HG03575 (cell line): Measurements from ENCODE around the gene ZNF45.
"Not testable (repeated sequence)": the region's sequence is repeated elsewhere in the genome, so short reads cannot be mapped to it uniquely, and the experiment has no call there.

ENCODE experiments used
- ATAC-seq: cut with Tn5 transposase; IDR thresholded peaks from one replicate; pipeline ENCODE4 v1.9.1; 2021; ENCODE audit not compliant: unreplicated experiment, insufficient number of reproducible peaks, low FRiP score; ENCODE audit errors: extremely low read depth

ZNF45 gene

GRCh38 chr19:43923875-43924274 is 11.2 kb downstream of the ZNF45 start:
- ATAC-seq: no peak

GRCh38 chr19:43914051-43914450 is 21.0 kb downstream of the ZNF45 start:
- ATAC-seq: no peak

DNA sequence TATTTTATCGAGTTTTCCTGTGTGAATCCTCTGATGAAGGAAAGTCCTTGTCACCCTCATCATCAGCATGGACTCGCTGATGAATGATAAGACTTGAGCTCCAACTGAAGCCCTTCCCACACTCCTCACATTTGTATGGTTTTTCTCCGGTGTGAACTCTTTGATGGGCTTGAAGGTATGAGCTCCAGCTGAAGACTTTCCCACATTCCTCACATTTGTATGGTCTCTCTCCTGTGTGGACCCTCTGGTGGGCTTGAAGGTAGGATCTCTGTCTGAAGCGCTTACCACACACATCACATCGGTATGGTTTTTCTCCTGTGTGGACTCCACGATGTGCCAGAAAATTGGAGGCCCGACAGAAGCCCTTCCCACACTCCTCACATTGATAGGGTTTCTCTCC is 21.7 kb downstream of the ZNF45 start:
- ATAC-seq: no peak

GRCh38 chr19:43910884-43911283 is 24.2 kb downstream of the ZNF45 start:
- no peak for ATAC-seq

GRCh38 chr19:43908659-43909058 is 26.4 kb downstream of the ZNF45 start:
- no peak for ATAC-seq

GRCh38 chr19:43906774-43907173 is 28.3 kb downstream of the ZNF45 start:
- ATAC-seq: no peak

DNA sequence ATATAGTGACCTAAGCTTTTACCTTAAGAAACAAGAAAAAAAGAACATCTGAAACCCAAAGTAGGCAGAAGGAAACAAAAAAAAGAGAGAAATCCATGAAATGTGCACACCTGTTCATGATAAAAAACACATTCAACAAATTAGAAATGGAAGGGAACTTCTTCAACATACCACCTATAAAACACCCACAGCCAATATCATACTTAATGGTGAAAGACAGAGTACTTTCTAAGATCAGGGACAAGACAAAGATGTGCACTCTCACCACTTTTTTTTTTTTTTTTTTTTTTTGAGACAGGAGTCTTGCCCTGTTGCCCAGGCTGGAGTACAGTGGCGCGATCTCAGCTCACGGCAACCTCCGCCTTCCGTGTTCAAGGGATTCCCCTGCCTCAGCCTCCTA is 29.2 kb downstream of the ZNF45 start:
- ATAC-seq: no peak

- no peak for ATAC-seq
Observed at GRCh38 chr19:43902399-43902798, 32.7 kb downstream of the ZNF45 start.

GRCh38 chr19:43901395-43902390 is 33.4 kb downstream of the ZNF45 start:
- no peak for ATAC-seq

GRCh38 chr19:43895727-43896308 is 39.3 kb downstream of the ZNF45 start:
- no peak for ATAC-seq

- ATAC-seq: no peak
Observed at GRCh38 chr19:43883864-43884263, 51.2 kb downstream of the ZNF45 start, which contains the start of gene ZNF404. Gene ZNF404 (minus strand): TSS chr19:43883964.

DNA sequence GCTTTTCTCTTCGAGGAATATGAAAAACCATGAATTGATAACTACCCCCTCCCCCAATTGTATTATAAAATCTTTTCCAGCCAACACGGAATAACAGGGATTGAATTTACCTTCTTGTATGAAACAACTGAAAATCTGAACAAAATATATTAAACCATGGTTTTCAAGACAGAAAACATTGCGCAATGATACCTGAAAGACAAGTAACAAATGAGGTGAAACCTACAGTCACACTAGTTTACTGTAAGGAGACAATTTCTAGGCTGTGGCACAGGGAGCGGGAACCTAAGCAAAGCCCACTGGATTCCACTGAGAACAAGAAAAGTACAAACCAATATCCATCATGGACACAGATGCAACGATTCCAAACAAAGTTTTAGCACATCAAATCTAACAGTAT is 54.6 kb downstream of the ZNF45 start:
- no peak for ATAC-seq

DNA sequence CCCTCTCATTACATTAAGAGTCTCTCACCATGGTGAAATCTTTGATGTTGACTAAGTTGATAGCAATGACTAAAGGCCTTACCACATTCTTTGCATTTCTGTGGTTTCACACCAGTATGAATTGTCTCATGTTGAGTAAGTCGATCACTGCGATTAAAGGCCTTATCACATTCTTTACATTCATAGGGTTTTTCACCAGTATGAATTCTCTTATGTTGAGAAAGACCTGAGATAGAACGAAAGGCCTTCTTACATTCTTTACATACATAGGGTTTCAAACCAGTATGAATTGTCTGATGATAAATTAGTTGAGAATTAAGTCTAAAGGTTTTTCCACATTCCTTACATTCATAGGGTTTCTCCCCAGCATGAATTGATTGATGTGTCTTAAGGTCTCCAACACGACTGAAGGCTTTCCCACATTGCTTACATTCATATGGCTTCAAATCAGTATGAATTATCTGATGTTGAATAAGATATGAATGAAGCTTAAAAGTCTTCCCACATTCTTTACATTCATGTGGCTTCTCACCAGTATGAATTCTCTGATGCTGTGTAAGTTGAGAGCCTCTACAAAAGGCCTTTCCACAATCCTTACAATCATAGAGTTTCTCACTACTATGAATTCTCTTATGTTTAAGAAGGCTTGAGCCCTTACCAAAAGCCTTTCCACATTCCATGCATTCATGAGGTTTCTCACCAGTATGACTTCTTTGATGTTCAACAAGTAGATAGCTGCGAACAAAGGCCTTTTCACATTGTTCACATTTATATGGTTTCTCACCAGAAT is 62.3 kb downstream of the ZNF45 start:
- no peak for ATAC-seq

DNA sequence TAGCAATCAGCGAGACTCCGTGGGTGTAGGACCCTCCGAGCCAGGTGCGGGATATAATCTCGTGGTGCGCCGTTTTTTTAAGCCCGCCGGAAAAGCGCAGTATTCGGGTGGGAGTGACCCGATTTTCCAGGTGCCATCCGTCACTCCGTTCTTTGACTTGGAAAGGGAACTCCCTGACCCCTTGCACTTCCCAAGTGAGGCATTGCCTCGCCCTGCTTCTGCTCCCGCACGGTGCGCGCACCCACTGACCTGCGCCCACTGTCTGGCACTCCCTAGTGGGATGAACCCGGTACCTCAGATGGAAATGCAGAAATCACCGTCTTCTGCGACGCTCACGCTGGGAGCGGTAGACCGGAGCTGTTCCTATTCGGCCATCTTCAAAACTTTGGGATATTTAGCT is 68.2 kb downstream of the ZNF45 start:
- ATAC-seq: not testable (repeated sequence)
